K562 (cell line): ENCODE data around the gene TMCO2. TPM values are rescaled to one million over a fixed set of nuclear protein-coding genes. Genes with fewer than 3 reads are reported as not detected.

Experiments used
- ATAC-seq: fragments of 200-7000 bp; cut with Tn5 transposase; 3 replicates; pipeline ENCODE4 v1.9.1; 2020; ENCODE audit warnings: moderate library complexity
- BruUV-seq: library from RNA; stranded (reverse); fragments of 400-500 nt; replicated peaks from 2 replicates; lab custom pipeline; 2021; lab: Mats Ljungman, UMichigan
- CTCF ChIA-PET: fragments of 300-600 bp; formaldehyde crosslinking; extraction: SDS; loops from one replicate; lab custom pipeline; 2021; ENCODE audit warnings: low intra/inter-chr PET ratio; lab: Yijun Ruan, JAX
- POLR2A ChIA-PET: fragments of 300-600, 350-650 bp; sonication (Branson Sonifier 250); formaldehyde crosslinking; extraction: SDS; loops from one replicate; lab custom pipeline; 2021; ENCODE audit warnings: antibody characterized with exemption, inconsistent platforms; lab: Yijun Ruan, JAX
- DNase-seq, 4 experiments: peaks; one replicate each; pipeline versions ENCODE4 v3.0.0 to v3.0.0-alpha.2; 2011 to 2018; ENCODE audit warnings: low spot score in 3 of 4, mixed read lengths in 3 of 4; ENCODE audit errors: extremely low read depth in 1 of 4
- FAIRE-seq: peaks from 2 replicates; lab custom pipeline; 2011; peaks lifted over from hg19 to GRCh38; lab: Jason Lieb, UNC
- H2AFZ ChIP-seq: 2 replicates; pipeline ENCODE4 v1.6.0; 2011; ENCODE audit warnings: low read depth, low read length, control low read depth, inconsistent platforms
- H3K27ac ChIP-seq: fragments of 200-600 bp; 3 replicates; pipeline ENCODE4 v1.8.0; 2011; ENCODE audit warnings: low read depth, mild to moderate bottlenecking, control low read depth, inconsistent platforms, low read length, moderate library complexity, mixed read lengths; ENCODE audit errors: extremely low read depth
- H3K27me3 ChIP-seq, 2 experiments: fragments of 300-600 bp in 1 of 2; 2 replicates in 1 of 2; 3 replicates in 1 of 2; pipeline versions ENCODE4 v1.6.0 to v1.8.0; 2011; ENCODE audit warnings: inconsistent platforms in 2 of 2, low read length in 2 of 2, mild to moderate bottlenecking in 1 of 2, mixed read lengths in 1 of 2, moderate library complexity in 1 of 2; ENCODE audit not compliant: control insufficient read depth in 2 of 2, insufficient read depth in 2 of 2
- H3K36me3 ChIP-seq: fragments of 300-600 bp; 3 replicates; pipeline ENCODE4 v1.8.0; 2011; ENCODE audit warnings: mild to moderate bottlenecking, low read length, inconsistent platforms; ENCODE audit not compliant: control insufficient read depth, insufficient read depth
- H3K4me1 ChIP-seq, 2 experiments: fragments of 200-600 bp in 1 of 2; replicated peaks in 1 of 2; 2 replicates in 1 of 2; 3 replicates in 1 of 2; pipeline versions ENCODE4 v1.5.1 to v1.8.0; 2011; ENCODE audit warnings: inconsistent platforms in 2 of 2, low read length in 2 of 2, mild to moderate bottlenecking in 1 of 2, mixed read lengths in 1 of 2, moderate library complexity in 1 of 2; ENCODE audit not compliant: control insufficient read depth in 2 of 2, insufficient read depth in 2 of 2
- H3K4me2 ChIP-seq: 2 replicates; pipeline ENCODE4 v1.6.1; 2011; ENCODE audit warnings: low read length, control low read depth, inconsistent platforms, mixed read lengths; ENCODE audit not compliant: insufficient read depth
- H3K4me3 ChIP-seq: fragments of 200-600 bp; sonication (generic), shearing (Covaris generic); 2 replicates; pipeline ENCODE4 v1.5.1; 2016; ENCODE audit warnings: control low read depth, inconsistent platforms
- H3K79me2 ChIP-seq: fragments of 200-600 bp; 3 replicates; pipeline ENCODE4 v1.8.0; 2011; ENCODE audit warnings: low read length, inconsistent platforms; ENCODE audit not compliant: control insufficient read depth, insufficient read depth
- H3K9ac ChIP-seq, 2 experiments: 2 replicates each; pipeline versions ENCODE4 v1.6.0 to v1.6.1; 2011; ENCODE audit warnings: low read depth in 2 of 2, low read length in 2 of 2, control low read depth in 1 of 2, inconsistent platforms in 1 of 2, mild to moderate bottlenecking in 1 of 2, mixed read lengths in 1 of 2; ENCODE audit not compliant: insufficient read depth in 1 of 2
- H3K9me1 ChIP-seq: one replicate; pipeline ENCODE4 v1.6.0; 2011; ENCODE audit warnings: inconsistent platforms, mild to moderate bottlenecking, low read length, moderate library complexity; ENCODE audit not compliant: control insufficient read depth, insufficient read depth
- H3K9me3 ChIP-seq: replicated peaks from 2 replicates; pipeline ENCODE4 v1.5.1; 2011; ENCODE audit warnings: low read depth, low read length, inconsistent platforms; ENCODE audit not compliant: control insufficient read depth, insufficient read depth
- H4K20me1 ChIP-seq: replicated peaks from 2 replicates; pipeline ENCODE4 v1.6.1; 2011; ENCODE audit warnings: low read length, inconsistent platforms, mixed read lengths; ENCODE audit not compliant: control insufficient read depth, insufficient read depth
- CHD4 ChIP-seq: fragments of 200-600 bp; sonication (generic); IDR thresholded peaks from 3 replicates; pipeline ENCODE4 v1.6.1; 2012; ENCODE audit warnings: low read depth, mild to moderate bottlenecking, mixed read lengths, low read length, inconsistent platforms; ENCODE audit not compliant: insufficient read depth, insufficient replicate concordance, poor library complexity, severe bottlenecking
- E2F4 ChIP-seq: sonication (generic); formaldehyde crosslinking; IDR thresholded peaks from 2 replicates; pipeline ENCODE4 v1.8.0; 2022; ENCODE audit warnings: mild to moderate bottlenecking, low read depth, missing genetic modification reagents
- FOXK1 ChIP-seq: sonication (generic); formaldehyde crosslinking; IDR thresholded peaks from 2 replicates; pipeline ENCODE4 v1.8.0; 2022; ENCODE audit warnings: missing genetic modification reagents, mild to moderate bottlenecking, borderline replicate concordance
- FUS ChIP-seq: fragments of 200-400 bp; formaldehyde crosslinking; optimal IDR thresholded peaks from 2 replicates; pipeline ENCODE3; 2017; ENCODE audit warnings: low read depth, low read length
- HDAC2 ChIP-seq: fragments of 450-650 bp; IDR thresholded peaks from 2 replicates; pipeline ENCODE4 v1.6.1; 2016; ENCODE audit warnings: mild to moderate bottlenecking
- SMAD4 ChIP-seq: fragments of 250-450 bp; sonication (Bioruptor Pico); conservative IDR thresholded peaks from 2 replicates; pipeline ENCODE4 v1.8.0; 2021; ENCODE audit warnings: inconsistent platforms, mild to moderate bottlenecking, moderate library complexity
- THAP12 ChIP-seq: fragments of 250-450 bp; sonication (Bioruptor Pico); IDR thresholded peaks from 2 replicates; pipeline ENCODE4 v1.9.0; 2021; ENCODE audit warnings: mild to moderate bottlenecking, inconsistent platforms
- ZBTB1 ChIP-seq: sonication (generic); formaldehyde crosslinking; IDR thresholded peaks from 2 replicates; pipeline ENCODE4 v1.8.1; 2023; ENCODE audit warnings: missing genetic modification reagents, low read depth, mild to moderate bottlenecking, borderline replicate concordance
- ZC3H11A ChIP-seq: IDR thresholded peaks from 2 replicates; pipeline ENCODE4 v1.6.1; 2012; ENCODE audit warnings: low read depth, low read length, improper control_type of control experiment
- ZNF512 ChIP-seq: IDR thresholded peaks from 2 replicates; pipeline ENCODE4 v1.6.1; 2016; ENCODE audit warnings: missing genetic modification characterization, missing compliant biosample characterization
- ZNF76 ChIP-seq: fragments of 250-450 bp; sonication (Bioruptor Pico); IDR thresholded peaks from 2 replicates; pipeline ENCODE4 v1.4.0; 2020; ENCODE audit warnings: mild to moderate bottlenecking, moderate library complexity, borderline replicate concordance
- WGBS: fragments of 100-300 bp; shearing (Covaris generic); methylation state at CpG from one replicate; pipeline ENCODE4 v1.1.6; 2016; ENCODE audit warnings: low coverage, mixed read lengths; ENCODE audit not compliant: insufficient coverage; ENCODE audit errors: missing lambda C conversion rate; 5-methylcytosine and 5-hydroxymethylcytosine counted together
- in situ Hi-C: fragments of 300-500 bp; cut with MboI; formaldehyde crosslinking; loops from 4 replicates; pipeline ENCODE4 v1.15.0; 2018; ENCODE audit warnings: inconsistent platforms, mixed read lengths
- intact Hi-C: fragments of 100-400 bp; cut with micrococcal nuclease; formaldehyde crosslinking; loops from 2 replicates; pipeline ENCODE4 v1.14.2; 2022
- polyA plus RNA-seq, 8 experiments: library from polyadenylated mRNA; depleted of rRNA in 4 of 8; stranded (reverse) in 5 of 8; unstranded in 3 of 8; fragments of >200 nt; fragmentation: Nextera tagmentation in 2 of 8; fragmentation: Illumina TruSeq in 1 of 8; extraction: Ambion mirVana in 2 of 8; extraction: Trizol in 1 of 8; gene quantifications; 2 replicates each; pipeline versions ENCODE4 v1.2.1 to v1.2.3, GENCODE V29; 2011 to 2014; ENCODE audit warnings: inconsistent platforms in 1 of 8, missing spikeins in 1 of 8
- total RNA-seq, 7 experiments: library from RNA; depleted of rRNA in 6 of 7; stranded (reverse); fragments of >200 nt in 6 of 7; fragmentation: Illumina TruSeq in 2 of 7; extraction: Trizol in 2 of 7; gene quantifications; 2 replicates each; pipeline versions ENCODE4 v1.2.1 to v1.2.3, GENCODE V29; 2011 to 2021; ENCODE audit warnings: low replicate concordance in 1 of 7

The TMCO2 gene
- total and polyA plus RNA-seq, 9 of the 15 experiments (the other 6 are each of a cell fraction or from before 2014, with no cell fraction given) = not detected

- TF ChIP-seq CHD4 (no peak), THAP12 (CRISPR knock-in tag) (no peak), FUS (no peak), E2F4 (CRISPR knock-in tag) (no peak), FOXK1 (CRISPR knock-in tag) (no peak), SMAD4 (CRISPR knock-in tag) (no peak), ZNF76 (no peak), ZNF512 (tag) (no peak), HDAC2 (no peak), ZC3H11A (no peak), ZBTB1 (CRISPR knock-in tag) (no peak)
- H3K79me2 ChIP-seq = no peaks in the 10 kb centered on the region
- in situ Hi-C loops = no loop called here
- intact Hi-C loops = no loop called here
- H2AFZ ChIP-seq = no peak overlapping the region
- no peaks in the 10 kb centered on the region for H3K9me3 ChIP-seq
- no peaks in the 10 kb centered on the region for H4K20me1 ChIP-seq
- H3K9ac ChIP-seq = no peak overlapping the region
- DNase-seq (no peak), ATAC-seq (no peak), FAIRE-seq (no peak)
- H3K4me3 ChIP-seq = no peak overlapping the region
- WGBS = 20% methylated on average over 4 of the region's 4 CpGs
- peaks cover 3% of the 10 kb centered on the region; the same call in 2 of the 3 replicates for H3K36me3 ChIP-seq
- no peak overlapping the region for H3K4me2 ChIP-seq
- H3K4me1 ChIP-seq = peaks cover 3% of the 10 kb centered on the region in 2 experiments; a peak in 1 of 5 replicates
- ChIA-PET POLR2A (interaction anchor here (0.7 kb wide), 1 partner anchor 597 kb away, joined by 3 read pairs; no protein-coding TSS in a partner anchor), CTCF (no interaction called here)
- no peak overlapping the region for H3K27ac ChIP-seq
- no peaks in the 10 kb centered on the region for H3K27me3 ChIP-seq
- no TSS peak for BruUV-seq
- no peaks in the 10 kb centered on the region for H3K9me1 ChIP-seq
Observed at GRCh38 chr1:40244138-40244744, 3.5 kb upstream of the TMCO2 start.
